NK-92 (cell line): ENCODE measurements around the gene CTDSPL.
"Not testable (repeated sequence)": the region's sequence is repeated elsewhere in the genome, so short reads cannot be mapped to it uniquely, and the experiment has no call there.

Source experiments
- DNase-seq: peaks from one replicate; lab custom pipeline; 2025; ENCODE audit not compliant: unreplicated experiment; lab: John Stamatoyannopoulos, UW

The CTDSPL gene

GRCh38 chr3:37861620-37862041 lies at the start of gene CTDSPL:
Gene CTDSPL, plus strand, starts transcription at chr3:37861880. Its CDS starts 320 bp downstream, at chr3:37862200.
- DNase-seq, result no peak

GRCh38 chr3:37812499-37812896 lies 49.2 kb upstream of the CTDSPL start:
- no peak for DNase-seq

- DNase-seq, result no peak
These were observed 48.3 kb upstream of the CTDSPL start for GRCh38 chr3:37813403-37813802.

GRCh38 chr3:37814547-37814946 lies 47.1 kb upstream of the CTDSPL start:
- DNase-seq, result no peak

GRCh38 chr3:37815156-37815555 lies 46.5 kb upstream of the CTDSPL start:
- not testable (repeated sequence) for DNase-seq

GRCh38 chr3:37816271-37816670 lies 45.4 kb upstream of the CTDSPL start:
- DNase-seq, result no peak

- DNase-seq, result no peak
These were observed 42.1 kb upstream of the CTDSPL start for GRCh38 chr3:37819591-37819990.

- no peak for DNase-seq
These were observed 41.4 kb upstream of the CTDSPL start for GRCh38 chr3:37820286-37820685.

GRCh38 chr3:37823189-37823588 lies 38.5 kb upstream of the CTDSPL start:
- no peak for DNase-seq

GRCh38 chr3:37824090-37824953 lies 37.4 kb upstream of the CTDSPL start:
- DNase-seq, result no peak

GRCh38 chr3:37824954-37825328 lies 36.7 kb upstream of the CTDSPL start:
- no peak for DNase-seq

GRCh38 chr3:37825744-37826400 lies 35.8 kb upstream of the CTDSPL start:
- no peak for DNase-seq

GRCh38 chr3:37826502-37826901 lies 35.2 kb upstream of the CTDSPL start:
- DNase-seq, result no peak

GRCh38 chr3:37826933-37827332 lies 34.7 kb upstream of the CTDSPL start:
- no peak for DNase-seq

GRCh38 chr3:37832480-37832879 lies 29.2 kb upstream of the CTDSPL start:
- no peak for DNase-seq

GRCh38 chr3:37833302-37834186 lies 28.1 kb upstream of the CTDSPL start:
- DNase-seq, result no peak

- no peak for DNase-seq
These were observed 25.1 kb upstream of the CTDSPL start for GRCh38 chr3:37836589-37836988.

GRCh38 chr3:37847689-37848088 lies 14.0 kb upstream of the CTDSPL start:
- DNase-seq, result no peak

GRCh38 chr3:37849146-37849923 lies 12.3 kb upstream of the CTDSPL start:
- DNase-seq, result no peak

- DNase-seq, result no peak
These were observed 9.6 kb upstream of the CTDSPL start for GRCh38 chr3:37852097-37852496.

- no peak for DNase-seq
These were observed 8.9 kb upstream of the CTDSPL start for GRCh38 chr3:37852771-37853170.
